Activated T-helper 1 cell treated with anti-CD3 and anti-CD28 coated beads, Interleukin-2, amount 50 U/mL, for 16 hours (primary cell): ENCODE data around the gene CER1.
"Not testable (repeated sequence)": the region's sequence is repeated elsewhere in the genome, so short reads cannot be mapped to it uniquely, and the experiment has no call there.

Experiments
- DNase-seq, 2 donors: peaks; one replicate each; pipeline ENCODE4 v3.0.0-alpha.2; 2020; ENCODE audit warnings: low read depth in 1 of 2, low spot score in 1 of 2

The CER1 gene

DNA sequence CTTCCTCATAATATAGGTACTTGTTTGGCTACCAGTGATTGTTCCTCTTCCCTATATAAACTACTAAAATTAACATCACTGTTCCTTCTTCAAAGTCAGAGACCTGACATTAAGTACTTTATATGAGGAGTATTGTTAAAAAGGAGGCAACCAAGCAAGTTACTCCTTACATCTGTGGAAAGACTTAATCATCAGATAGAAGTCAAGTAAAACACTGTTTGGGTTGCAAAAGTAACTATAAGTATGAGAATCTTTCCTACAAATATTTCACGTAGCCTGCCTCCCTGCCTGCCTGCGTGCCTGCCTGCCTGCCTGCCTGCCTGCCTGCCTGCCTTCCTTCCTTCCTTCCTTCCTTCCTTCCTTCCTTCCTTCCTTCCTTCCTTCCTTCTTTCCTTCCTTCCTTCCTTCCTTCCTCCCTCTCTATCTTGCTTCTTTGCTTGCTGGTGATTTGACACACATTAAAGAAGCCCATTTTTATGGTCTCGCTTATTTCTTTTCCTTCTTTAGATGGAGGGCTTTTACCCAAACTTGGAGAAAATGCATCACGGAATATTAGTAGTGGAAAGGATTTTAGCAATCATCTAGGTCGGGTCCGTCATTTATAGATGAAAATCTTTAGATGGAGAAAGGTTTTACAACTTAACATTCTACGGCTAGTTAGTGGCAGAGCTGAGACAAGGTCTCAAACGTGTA, 3.2 kb downstream of the CER1 start:
- DNase-seq, result no peak

- no peak for DNase-seq
These were observed 7.4 kb downstream of the CER1 start for GRCh38 chr9:14715102-14715501.

DNA sequence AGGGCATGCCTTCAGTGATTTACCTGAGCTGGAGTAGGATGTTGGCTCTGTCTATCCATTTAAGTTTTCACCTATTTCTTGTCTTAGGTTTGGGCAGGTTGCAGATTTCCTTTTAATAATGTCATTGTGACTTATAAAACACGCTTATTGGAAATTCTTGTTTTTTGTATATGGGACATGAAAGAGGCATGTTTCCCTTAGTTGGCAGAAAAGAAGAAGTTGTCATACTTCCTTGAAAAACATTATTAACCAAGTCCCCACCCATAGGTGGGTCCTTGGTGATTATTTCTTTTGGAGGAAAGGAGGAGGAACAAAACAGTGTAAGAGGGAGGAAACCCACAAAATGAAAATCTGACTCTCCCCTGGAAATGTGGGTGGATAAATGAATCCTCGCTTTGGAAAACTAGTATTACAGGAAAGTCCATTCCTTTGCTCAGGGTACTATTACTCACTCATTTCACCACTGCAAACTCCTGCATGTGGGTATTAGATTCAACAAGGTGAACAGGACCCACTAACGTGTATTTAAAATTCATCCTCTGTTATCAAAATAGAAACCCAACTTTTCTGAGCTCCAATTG, 9.3 kb downstream of the CER1 start:
- DNase-seq, result no peak

DNA sequence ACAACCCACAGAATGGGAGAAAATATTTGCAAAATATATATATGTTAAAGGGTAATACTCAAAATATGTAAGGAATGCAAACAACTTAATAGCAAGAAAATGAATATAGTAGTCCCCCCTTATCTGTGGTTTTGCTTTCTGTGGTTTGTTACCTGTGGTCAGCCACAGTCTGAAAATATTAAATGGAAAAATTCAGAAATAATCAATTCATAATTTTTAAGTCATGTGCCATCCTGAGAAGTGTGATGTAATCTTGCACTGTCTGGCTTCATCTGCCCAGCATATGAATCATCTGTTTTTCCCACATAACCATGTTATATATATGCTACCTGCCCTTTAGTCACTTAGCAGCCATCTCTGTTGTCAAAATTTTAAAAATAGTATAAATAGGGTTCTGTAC, 11.7 kb downstream of the CER1 start:
- no peak for DNase-seq

DNA sequence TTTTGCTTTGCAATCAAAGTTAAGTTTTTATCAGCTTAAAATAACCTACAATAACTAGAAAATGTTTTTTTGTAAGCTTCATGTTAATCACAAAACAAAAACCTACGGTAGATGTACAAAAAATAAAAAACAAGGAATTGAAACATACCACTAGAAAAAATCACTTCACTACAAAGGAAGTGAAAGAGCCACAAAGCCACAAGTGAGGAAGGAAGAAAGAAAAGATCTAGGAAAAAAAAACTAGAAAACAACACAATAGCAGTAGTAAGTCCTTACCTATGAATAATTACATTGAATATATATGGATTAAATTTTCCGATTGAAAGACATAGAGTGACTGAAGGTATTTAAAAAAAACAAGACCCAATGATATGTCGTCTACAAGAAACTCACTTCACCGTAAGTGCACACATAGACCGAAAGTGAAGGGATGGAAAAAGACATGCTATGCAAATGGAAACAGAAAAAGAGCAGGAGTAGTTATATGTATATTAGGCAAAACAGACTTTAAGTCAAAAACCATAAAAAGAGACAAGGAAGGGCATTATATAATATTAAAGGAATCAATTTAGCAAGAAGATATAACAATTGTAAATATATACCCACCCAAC, 15.9 kb downstream of the CER1 start:
- no peak for DNase-seq

GRCh38 chr9:14705079-14705478, 17.5 kb downstream of the CER1 start:
- no peak for DNase-seq

GRCh38 chr9:14704281-14704680, 18.3 kb downstream of the CER1 start:
- DNase-seq, result no peak

DNA sequence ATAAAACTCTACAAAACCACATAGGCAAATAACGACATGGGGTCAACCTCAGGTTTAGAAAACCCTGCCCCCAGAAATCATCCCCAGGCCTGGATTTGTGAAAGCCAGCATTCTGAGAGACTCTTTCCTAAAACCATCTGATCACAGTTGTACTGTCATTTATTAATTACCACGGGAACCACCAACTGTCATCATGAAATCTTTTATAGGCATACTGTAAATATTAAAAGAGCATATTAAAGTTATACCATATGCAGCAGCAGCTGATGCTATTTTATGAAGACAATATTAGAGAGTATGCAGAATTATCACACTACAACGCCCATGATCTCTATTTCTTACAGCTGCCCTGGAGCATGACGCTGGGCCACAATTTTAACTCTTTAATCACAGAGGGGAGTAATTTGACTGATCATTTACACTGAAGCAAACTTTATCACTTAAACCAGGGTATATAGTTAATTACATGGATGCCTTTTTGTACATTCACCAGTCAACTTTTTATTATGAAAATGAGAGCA, 20.3 kb downstream of the CER1 start:
- no peak for DNase-seq

GRCh38 chr9:14693251-14693861, 29.2 kb downstream of the CER1 start, which contains the start of gene ZDHHC21:
ZDHHC21 (minus strand) TSS chr9:14693432; CDS start chr9:14674340, 19,092 bp downstream.
- peak; percentile 21 to 28 for DNase-seq

GRCh38 chr9:14692470-14693250, 29.9 kb downstream of the CER1 start:
- DNase-seq, result no peak

GRCh38 chr9:14690948-14691730, 31.4 kb downstream of the CER1 start:
- no peak for DNase-seq

GRCh38 chr9:14687042-14687719, 35.4 kb downstream of the CER1 start:
- DNase-seq, result no peak

- DNase-seq, result no peak
These were observed 36.4 kb downstream of the CER1 start for GRCh38 chr9:14686168-14686567.

- DNase-seq, result not testable (repeated sequence)
These were observed 39.9 kb downstream of the CER1 start for GRCh38 chr9:14682616-14683015.

GRCh38 chr9:14678776-14679175, 43.8 kb downstream of the CER1 start:
- DNase-seq, result no peak

- DNase-seq, result no peak
These were observed 44.7 kb downstream of the CER1 start for GRCh38 chr9:14677872-14678271.

DNA sequence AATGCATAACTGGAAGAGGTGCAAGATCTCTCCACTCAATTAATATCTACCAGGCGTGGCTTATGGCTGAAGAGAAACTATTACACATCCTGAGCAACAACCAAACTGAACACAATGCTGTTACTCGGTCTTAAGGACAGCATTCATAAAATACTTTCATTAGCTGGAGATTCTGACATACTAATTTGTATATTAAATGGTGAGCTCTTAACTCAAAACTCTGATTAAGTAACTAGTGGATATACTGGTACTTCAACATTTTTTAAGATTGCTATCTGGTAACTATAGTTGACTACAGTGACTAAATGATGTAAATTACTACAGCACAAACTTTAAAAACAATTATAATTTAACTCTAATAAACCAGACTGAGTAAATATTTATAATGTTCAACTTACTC, 45.1 kb downstream of the CER1 start:
- no peak for DNase-seq

DNA sequence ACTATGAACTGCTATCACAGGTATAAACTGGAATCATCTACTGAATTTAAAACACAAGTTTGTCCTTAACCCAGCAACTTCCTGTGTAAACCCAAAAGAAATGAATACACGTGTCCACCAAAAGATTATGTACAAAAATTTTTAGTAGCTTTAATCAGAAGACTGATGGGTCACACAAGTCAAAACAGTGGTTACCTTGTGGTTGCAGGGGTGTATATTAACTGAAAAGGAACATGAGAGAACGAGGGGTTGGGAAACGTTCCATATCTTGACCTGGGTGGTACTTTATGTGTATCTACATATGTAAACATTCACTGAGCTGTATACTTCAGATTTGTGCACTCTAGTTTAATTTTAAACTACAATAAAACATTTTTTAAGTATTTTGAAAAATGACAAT, 47.9 kb downstream of the CER1 start:
- DNase-seq, result no peak

- DNase-seq, result no peak
These were observed 51.2 kb downstream of the CER1 start for GRCh38 chr9:14671377-14671776.

- DNase-seq, result no peak
These were observed 51.8 kb downstream of the CER1 start for GRCh38 chr9:14670718-14671117.
